Measurements from ENCODE around the gene H6PD.
A peak's percentile ranks its signal among the peaks of the same experiment; 100 is the strongest.
"Not testable (repeated sequence)": the region's sequence is repeated elsewhere in the genome, so short reads cannot be mapped to it uniquely, and the experiment has no call there.

H6PD gene

GRCh38 chr1:9296850-9297249 lies 62.3 kb downstream of the H6PD start:
- DNase-seq (ENCODE audit: low read depth in 2 of 2) = no peak

DNA sequence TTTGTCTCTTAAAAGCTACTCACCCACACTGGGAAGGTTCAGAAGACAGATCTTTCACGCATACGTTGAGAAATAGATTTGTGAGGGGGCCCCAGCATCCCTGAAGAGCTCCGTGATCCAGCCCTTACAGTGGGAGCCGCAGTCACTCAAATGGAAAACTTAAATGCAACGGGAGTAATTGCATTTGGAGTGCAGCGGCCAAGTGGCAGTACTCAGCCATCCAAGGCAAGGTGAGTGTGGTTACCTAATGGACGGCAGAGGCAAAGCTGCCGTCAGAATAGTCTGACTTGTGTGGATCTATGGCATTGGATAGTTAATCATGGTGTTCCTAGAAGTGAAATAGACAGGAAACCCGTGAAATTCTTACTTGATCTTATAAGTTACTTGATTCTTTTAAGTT lies 63.3 kb downstream of the H6PD start:
- DNase-seq (ENCODE audit: low read depth in 2 of 2) = no peak

DNA sequence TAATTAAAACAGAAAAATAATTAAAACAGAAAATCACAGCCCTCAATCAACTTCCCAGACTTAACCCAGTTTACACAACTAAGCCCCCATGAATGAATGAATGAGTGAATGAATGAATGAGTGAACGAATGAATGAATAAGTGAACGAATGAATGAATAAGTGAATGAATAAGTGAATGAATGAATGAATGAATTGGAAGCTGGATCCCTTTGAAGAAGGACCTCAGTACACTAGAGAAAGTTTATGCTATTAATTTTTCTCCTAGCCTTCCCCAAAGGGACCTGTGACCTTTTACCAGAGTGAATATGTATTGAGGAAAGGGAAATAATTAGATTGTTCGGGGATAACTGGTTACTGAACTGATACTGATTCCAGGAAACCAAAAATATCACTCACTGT lies 63.7 kb downstream of the H6PD start:
- DNase-seq (ENCODE audit: low read depth in 2 of 2) = no peak

GRCh38 chr1:9299571-9300541 lies 65.3 kb downstream of the H6PD start:
- not testable (repeated sequence) for DNase-seq (ENCODE audit: low read depth in 2 of 2)

DNA sequence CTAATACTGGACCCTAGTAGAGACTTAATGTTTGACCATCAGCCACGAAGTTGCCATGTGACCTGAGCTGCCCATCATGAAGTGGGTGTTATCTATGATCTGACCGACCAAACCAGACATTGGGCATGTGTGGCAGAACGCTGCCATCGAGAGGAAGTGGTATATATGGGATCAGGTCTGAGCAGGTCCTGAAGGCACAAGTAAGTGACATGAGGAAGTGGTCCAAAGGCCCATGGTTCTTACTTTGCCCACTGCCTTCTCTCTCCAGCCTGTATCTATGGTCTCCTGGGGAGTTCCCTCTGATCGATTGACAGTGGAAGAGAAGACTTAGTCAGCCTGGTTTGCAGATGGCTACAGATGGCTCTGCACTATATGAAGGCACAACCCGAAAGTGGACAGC lies 66.0 kb downstream of the H6PD start:
- DNase-seq (ENCODE audit: low read depth in 2 of 2) = no peak

GRCh38 chr1:9302745-9303524 lies 68.4 kb downstream of the H6PD start:
- no peak for DNase-seq (ENCODE audit: low read depth in 2 of 2)

GRCh38 chr1:9303916-9304315 lies 69.3 kb downstream of the H6PD start:
- no peak for DNase-seq (ENCODE audit: low read depth in 2 of 2)

GRCh38 chr1:9305216-9305615 lies 70.6 kb downstream of the H6PD start:
- no peak for DNase-seq (ENCODE audit: low read depth in 2 of 2)

DNA sequence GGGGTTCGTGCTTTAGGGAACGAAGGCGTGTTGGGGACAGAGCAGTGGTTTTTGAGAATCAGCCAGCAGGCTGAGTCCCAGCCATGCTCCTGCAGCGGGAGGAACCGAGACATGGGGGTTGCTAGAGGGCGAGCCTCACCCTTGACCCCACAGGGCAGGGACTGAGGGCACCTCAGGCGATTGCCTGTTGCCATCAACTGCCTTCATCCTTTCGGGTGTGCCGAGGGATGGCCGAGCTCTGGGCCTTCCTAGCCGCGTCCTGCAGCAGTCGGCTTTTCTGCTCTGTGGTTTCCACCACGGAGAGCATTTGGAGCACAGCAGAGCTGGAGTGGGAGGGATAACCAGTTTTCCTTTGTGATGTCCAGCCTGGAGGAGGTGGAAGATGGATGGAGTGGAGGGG lies 71.4 kb downstream of the H6PD start:
- DNase-seq (ENCODE audit: low read depth in 2 of 2) = no peak

GRCh38 chr1:9307303-9307702 lies 72.7 kb downstream of the H6PD start:
- no peak for DNase-seq (ENCODE audit: low read depth in 2 of 2)

DNA sequence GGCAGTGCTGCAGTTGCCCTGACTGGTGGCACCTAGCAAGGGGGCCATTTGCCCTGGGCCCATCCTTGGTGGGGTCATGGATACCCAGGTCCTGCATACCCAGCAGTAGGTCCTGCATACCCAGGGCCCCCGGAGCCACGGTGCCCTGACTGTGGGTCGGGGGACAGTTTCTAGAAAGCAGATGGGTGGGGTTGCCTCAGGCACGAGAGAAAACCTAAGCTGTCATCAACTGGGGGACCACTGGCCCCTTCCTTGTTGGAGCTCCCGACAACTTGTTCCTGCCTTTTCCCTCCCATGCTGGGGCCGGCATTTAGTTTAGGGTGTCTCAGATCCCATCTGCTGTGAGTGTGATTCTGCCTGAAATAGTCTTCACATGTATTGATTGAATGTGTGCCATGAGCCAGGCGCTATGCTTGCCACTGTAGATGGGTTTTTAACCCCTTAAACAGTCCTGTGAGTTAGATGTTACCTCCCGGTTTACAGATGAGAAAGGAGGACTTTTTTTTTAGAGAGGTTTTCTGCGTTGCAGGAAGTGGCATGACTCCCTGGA lies 73.7 kb downstream of the H6PD start:
- no peak for DNase-seq (ENCODE audit: low read depth in 2 of 2)

GRCh38 chr1:9309080-9309479 lies 74.5 kb downstream of the H6PD start:
- DNase-seq (ENCODE audit: low read depth in 2 of 2) = no peak

GRCh38 chr1:9309991-9310390 lies 75.4 kb downstream of the H6PD start:
- DNase-seq (ENCODE audit: low read depth in 2 of 2) = no peak

DNA sequence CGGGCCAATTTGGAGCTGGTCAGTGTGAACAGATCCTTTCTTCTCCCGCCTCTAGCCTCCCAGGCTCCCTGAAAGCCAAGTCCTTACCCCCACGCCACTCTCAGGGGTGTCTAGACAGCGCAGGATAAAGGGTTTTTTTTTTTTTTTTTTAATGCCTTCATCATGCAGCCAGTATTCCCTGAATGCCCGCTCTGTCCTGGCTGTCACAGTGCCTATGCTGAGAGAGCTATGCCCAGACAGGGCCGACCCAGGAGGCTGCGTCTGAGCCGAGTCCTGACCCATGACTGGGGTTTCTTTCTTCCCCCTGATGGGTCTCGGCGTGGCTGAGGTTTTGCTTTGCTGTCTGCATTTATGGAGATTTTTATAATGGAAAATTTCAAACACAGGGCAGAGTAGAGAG lies 76.5 kb downstream of the H6PD start:
- no peak for DNase-seq (ENCODE audit: low read depth in 2 of 2)

DNA sequence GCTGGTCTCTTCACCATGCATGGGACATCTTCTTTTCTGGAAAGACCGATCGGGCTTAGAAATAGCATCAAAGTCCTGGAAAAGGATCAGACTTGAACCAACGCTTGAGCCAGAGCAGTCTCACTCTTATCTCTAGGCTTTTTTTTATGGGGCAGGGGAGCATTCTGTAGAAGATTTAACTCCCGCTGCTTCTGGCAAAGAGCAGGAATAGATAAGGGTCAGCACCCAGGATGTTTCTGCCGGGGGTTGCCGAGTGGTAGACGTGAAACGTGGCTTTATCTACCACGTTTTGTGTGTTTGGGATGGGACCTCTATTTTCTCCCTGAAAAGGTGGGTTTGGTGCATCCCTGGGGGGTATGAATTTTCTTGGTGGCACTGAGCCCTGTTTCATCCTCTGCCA lies 76.9 kb downstream of the H6PD start:
- no peak for DNase-seq (ENCODE audit: low read depth in 2 of 2)

GRCh38 chr1:9312168-9312720 lies 77.7 kb downstream of the H6PD start:
- no peak for DNase-seq (ENCODE audit: low read depth in 2 of 2)

- no peak for DNase-seq (ENCODE audit: low read depth in 2 of 2)
Measured at GRCh38 chr1:9313576-9313975, 79.0 kb downstream of the H6PD start.

GRCh38 chr1:9314111-9314510 lies 79.5 kb downstream of the H6PD start:
- no peak for DNase-seq (ENCODE audit: low read depth in 2 of 2)

DNA sequence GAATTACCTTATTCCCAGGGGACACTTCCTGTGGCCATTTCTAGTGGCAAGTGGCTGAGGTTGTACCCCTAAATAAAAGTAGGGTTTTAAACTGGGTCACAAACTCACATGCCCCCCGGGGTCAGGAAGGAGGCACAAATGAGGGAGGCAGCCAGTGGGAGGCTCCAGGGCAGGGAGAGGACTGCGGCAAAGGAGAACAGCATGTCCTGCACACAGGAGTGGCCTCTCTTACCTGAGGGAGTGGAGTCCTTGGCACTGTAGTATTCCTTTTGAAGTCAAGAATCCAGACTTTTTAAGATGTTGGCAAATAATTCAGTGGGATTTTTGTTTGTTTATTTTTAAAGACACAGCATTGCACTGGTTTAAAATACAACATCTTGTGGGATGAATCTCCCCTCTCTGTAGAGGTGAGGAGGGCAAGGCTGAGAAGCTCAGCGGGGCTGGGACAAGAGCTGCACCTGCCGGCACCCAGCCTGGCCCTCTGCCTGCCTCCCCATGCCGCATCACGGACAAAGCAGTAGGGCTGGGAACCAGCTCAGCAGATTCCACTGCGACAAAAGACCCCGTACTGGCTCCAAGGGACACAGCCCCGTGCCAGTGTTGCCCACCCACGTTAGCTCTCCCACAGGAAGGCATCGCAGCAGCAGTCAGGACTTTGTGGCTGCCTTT lies 80.3 kb downstream of the H6PD start:
- DNase-seq (ENCODE audit: low read depth in 2 of 2) = no peak

DNA sequence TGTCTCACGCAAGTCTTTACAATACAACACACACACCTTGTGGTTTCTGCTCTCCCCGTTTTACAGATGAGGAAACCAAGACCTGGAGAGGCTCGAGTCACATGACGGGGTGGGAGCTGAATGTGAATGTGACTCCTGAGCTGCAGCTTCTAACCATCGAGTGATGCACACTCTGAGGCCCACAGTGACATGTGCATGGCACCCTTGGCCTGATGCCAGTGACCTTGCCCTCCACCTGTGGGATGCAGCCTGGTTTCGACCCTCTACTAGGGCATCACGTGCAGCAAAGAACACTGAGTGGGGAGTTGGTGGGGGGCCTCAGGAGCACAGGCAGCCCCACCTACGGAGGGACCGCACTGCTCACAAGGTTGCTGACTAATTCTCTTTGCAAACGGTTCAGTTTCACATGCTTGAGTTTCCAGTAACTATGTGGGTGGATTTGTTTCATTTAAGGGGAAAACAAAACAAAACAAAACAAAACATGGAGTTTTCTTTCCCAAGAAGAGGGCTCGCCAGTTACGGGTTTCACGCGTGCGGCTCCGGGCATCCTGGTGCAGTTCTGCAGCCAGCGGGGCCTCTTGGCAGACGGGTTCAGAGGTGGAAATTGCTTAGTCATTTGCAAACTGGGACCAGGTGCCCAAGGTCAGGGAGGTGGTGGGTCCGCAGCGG lies 81.0 kb downstream of the H6PD start:
- DNase-seq (ENCODE audit: low read depth in 2 of 2) = peak; percentile 50 to 54

- DNase-seq (ENCODE audit: low read depth in 2 of 2) = no peak
Measured at GRCh38 chr1:9316080-9316444, 81.5 kb downstream of the H6PD start.

All from activated CD4-positive, alpha-beta T cell treated with anti-CD3 and anti-CD28 coated beads for 24 hours (primary cell).